Sigmoid colon (tissue), 3 donors: ENCODE measurements around the gene LACTBL1.

ENCODE experiments used
- POLR2A ChIP-seq, 2 donors: fragments of 450-650 bp; IDR thresholded peaks; one replicate each; pipeline ENCODE4 v1.6.1; 2016; ENCODE audit warnings: antibody characterized with exemption in 2 of 2, mild to moderate bottlenecking in 2 of 2, moderate library complexity in 2 of 2
- TF ChIP-seq, protein P1 (sequence below), 4 experiments: fragments of 450-650 bp in 3 of 4; fragments of 200-600 bp in 1 of 4; IDR thresholded peaks; one replicate each; pipeline ENCODE4 v1.5.1; 2016 to 2019; ENCODE audit warnings: antibody characterized with exemption in 4 of 4, mild to moderate bottlenecking in 3 of 4, moderate library complexity in 2 of 4

GRCh38 chr1:23018661-23019093, 46.0 kb upstream of the LACTBL1 start:
- no peak for TF ChIP-seq POLR2A (IDR thresholded peaks at IDR 0.05)
- TF ChIP-seq, protein P1, sequence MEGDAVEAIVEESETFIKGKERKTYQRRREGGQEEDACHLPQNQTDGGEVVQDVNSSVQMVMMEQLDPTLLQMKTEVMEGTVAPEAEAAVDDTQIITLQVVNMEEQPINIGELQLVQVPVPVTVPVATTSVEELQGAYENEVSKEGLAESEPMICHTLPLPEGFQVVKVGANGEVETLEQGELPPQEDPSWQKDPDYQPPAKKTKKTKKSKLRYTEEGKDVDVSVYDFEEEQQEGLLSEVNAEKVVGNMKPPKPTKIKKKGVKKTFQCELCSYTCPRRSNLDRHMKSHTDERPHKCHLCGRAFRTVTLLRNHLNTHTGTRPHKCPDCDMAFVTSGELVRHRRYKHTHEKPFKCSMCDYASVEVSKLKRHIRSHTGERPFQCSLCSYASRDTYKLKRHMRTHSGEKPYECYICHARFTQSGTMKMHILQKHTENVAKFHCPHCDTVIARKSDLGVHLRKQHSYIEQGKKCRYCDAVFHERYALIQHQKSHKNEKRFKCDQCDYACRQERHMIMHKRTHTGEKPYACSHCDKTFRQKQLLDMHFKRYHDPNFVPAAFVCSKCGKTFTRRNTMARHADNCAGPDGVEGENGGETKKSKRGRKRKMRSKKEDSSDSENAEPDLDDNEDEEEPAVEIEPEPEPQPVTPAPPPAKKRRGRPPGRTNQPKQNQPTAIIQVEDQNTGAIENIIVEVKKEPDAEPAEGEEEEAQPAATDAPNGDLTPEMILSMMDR (IDR thresholded peaks at IDR 0.05), result no peak
